Subcutaneous abdominal adipose tissue (tissue), 5 donors: ENCODE measurements around the gene ZNF518A.

Source experiments
- H3K27ac ChIP-seq: one replicate; pipeline ENCODE4 v1.7.0; 2013; ENCODE audit warnings: low read depth, mild to moderate bottlenecking, inconsistent platforms, low read length, moderate library complexity
- H3K27me3 ChIP-seq, 5 donors: one replicate each; pipeline ENCODE4 v1.7.0; 2013; ENCODE audit warnings: low read length in 5 of 5, inconsistent platforms in 1 of 5; ENCODE audit not compliant: control insufficient read depth in 5 of 5, insufficient read depth in 4 of 5
- H3K36me3 ChIP-seq, 5 donors: one replicate each; pipeline ENCODE4 v1.7.0; 2013; ENCODE audit warnings: low read length in 5 of 5; ENCODE audit not compliant: control insufficient read depth in 5 of 5, insufficient read depth in 5 of 5
- H3K4me1 ChIP-seq, 5 donors: one replicate each; pipeline ENCODE4 v1.7.0; 2013; ENCODE audit warnings: low read length in 5 of 5, mild to moderate bottlenecking in 3 of 5, moderate library complexity in 1 of 5; ENCODE audit not compliant: control insufficient read depth in 5 of 5, insufficient read depth in 5 of 5
- H3K4me3 ChIP-seq, 5 donors: one replicate each; pipeline ENCODE4 v1.7.0; 2013; ENCODE audit warnings: low read length in 5 of 5, low read depth in 1 of 5
- H3K9ac ChIP-seq, 5 donors: one replicate each; pipeline ENCODE4 v1.7.0; 2013; ENCODE audit warnings: low read length in 5 of 5, mild to moderate bottlenecking in 4 of 5, moderate library complexity in 3 of 5
- H3K9me3 ChIP-seq, 5 donors: one replicate each; pipeline ENCODE4 v1.7.0; 2013; ENCODE audit warnings: low read length in 5 of 5; ENCODE audit not compliant: control insufficient read depth in 5 of 5
- donor health status: healthy.
- donor health status: healthy.
- donor health status: healthy.
- donor health status: healthy.
- donor health status: healthy.

The ZNF518A gene

DNA sequence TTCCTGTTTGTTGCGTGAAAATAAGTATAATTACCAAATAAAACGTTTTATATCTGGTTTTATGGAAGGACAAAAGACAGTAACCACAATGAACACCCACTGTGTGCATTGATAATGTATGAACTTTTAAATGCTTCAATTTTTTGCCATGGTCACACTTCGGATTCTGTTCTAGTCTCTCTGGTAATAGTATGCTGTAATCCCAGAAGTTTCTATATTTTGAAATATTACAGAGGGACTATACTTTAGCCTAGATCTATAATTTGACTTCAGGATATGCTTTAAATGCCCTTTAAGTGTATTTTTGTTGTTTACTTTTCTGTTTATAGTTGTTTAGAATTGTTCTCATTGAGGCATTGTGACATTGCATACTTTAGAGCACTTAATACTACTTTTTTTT lies 1.5 kb downstream of the ZNF518A start:
- Histone ChIP-seq H3K4me3 (peak overlapping the region in 1 of 5 donors; percentile 98), H3K4me1 (peaks cover 0 to 20% (median 18%) of the 10 kb centered on the region in 5 donors), H3K36me3 (peaks cover 18 to 28% (median 26%) of the 10 kb centered on the region in 5 donors), H3K27me3 (peaks cover 0 to 7% (median 4%) of the 10 kb centered on the region in 5 donors), H3K27ac (no peak overlapping the region), H3K9me3 (peaks cover 0 to 3% (median 0%) of the 10 kb centered on the region in 5 donors), H3K9ac (no peak overlapping the region)

DNA sequence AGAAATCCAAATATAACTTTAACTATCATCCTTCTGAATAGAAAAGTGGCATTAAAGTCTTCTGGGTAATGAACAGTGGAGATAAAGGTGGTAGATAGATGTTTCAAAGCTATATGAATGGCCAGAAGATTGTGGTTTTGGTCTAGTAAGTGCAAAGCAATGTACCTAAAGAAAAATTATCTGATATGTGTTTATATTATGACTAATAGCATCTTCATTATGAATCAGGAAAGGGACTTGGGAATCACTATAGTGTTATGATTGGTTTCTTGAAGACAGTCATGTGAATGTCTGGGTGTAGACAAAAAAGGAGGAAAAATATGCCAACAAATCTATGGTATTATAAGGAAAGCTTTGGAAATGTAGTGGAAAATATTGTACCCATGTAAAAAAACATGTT lies 3.0 kb downstream of the ZNF518A start:
- peaks cover 0 to 3% (median 0%) of the 10 kb centered on the region in 5 donors for H3K9me3 ChIP-seq
- no peak overlapping the region for H3K9ac ChIP-seq
- H3K27me3 ChIP-seq: peaks cover 0 to 2% (median 0%) of the 10 kb centered on the region in 5 donors
- H3K36me3 ChIP-seq: peaks cover 26 to 43% (median 38%) of the 10 kb centered on the region in 5 donors
- no peak overlapping the region for H3K4me3 ChIP-seq
- peaks cover 0 to 20% (median 18%) of the 10 kb centered on the region in 5 donors for H3K4me1 ChIP-seq
- no peak overlapping the region for H3K27ac ChIP-seq

DNA sequence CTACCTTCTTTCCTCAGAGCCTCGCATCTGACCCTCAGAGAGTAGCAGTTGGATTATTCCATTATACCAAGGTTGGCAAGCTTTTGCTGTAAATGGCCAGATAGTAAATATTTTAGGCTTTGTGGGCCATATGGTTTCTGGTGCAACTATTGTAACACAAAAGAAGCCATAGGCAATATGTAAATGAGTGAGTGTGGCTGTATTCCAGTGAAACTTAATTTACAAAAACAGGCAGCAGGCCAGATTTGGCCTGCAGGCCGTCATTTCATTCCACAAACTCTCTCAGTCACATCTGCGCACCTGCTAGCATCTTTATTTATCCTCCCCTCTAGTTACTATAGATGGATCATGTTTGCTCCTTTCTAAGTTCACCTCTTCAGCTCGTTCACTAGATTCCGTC lies 6.7 kb downstream of the ZNF518A start:
- peaks cover 35 to 58% (median 53%) of the 10 kb centered on the region in 5 donors for H3K36me3 ChIP-seq
- no peaks in the 10 kb centered on the region for H3K9me3 ChIP-seq
- no peak overlapping the region for H3K27ac ChIP-seq
- no peaks in the 10 kb centered on the region for H3K27me3 ChIP-seq
- no peak overlapping the region for H3K9ac ChIP-seq
- peaks cover 0 to 2% (median 0%) of the 10 kb centered on the region in 5 donors for H3K4me1 ChIP-seq
- no peak overlapping the region for H3K4me3 ChIP-seq

DNA sequence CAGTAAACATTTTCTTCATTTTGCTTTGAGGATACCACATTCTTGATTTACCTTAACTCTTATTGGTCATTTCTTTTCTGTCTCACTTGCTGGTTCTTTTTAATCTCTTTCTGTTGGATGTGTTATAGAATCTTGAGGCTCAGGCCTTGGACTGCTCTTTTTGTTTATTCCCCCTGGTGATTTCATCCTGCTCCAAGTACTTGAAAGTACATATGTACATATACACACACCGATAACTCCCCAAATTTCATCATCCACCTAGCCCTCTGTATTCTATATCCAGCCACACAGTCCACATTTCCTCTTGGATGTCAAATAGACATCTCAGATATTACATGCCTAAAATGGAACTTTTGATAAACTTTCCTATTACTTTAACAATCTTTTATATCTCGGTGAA lies 7.5 kb downstream of the ZNF518A start:
- H3K9me3 ChIP-seq: no peaks in the 10 kb centered on the region
- H3K27me3 ChIP-seq: no peaks in the 10 kb centered on the region
- peaks cover 37 to 63% (median 55%) of the 10 kb centered on the region in 5 donors for H3K36me3 ChIP-seq

DNA sequence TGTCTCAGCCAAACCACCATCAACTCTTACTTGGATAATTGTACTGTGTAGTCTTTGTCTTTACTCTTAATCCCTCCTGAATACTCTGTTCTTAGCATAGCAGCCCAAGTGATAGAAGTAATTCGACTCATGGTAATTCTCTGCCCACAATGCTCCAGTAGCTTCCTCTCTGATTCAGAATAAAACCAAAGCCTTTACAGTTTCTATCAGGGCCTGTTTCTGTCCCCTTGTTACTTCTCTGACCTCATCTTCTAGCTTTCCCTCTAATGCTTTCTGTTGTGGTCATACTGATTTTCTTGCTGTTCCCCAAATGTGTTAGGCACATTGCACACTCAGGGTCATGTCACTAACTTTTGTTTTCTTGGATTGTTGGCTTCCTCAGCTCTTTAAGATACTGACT lies 8.0 kb downstream of the ZNF518A start:
- Histone ChIP-seq H3K9me3 (no peaks in the 10 kb centered on the region), H3K27ac (no peak overlapping the region), H3K36me3 (peaks cover 39 to 67% (median 54%) of the 10 kb centered on the region in 5 donors), H3K4me3 (no peak overlapping the region), H3K4me1 (no peaks in the 10 kb centered on the region), H3K27me3 (no peaks in the 10 kb centered on the region), H3K9ac (peak overlapping the region in 1 of 5 donors; percentile 5)

More for the DNA sequence above, 7.5 kb downstream of the ZNF518A start:
- Histone ChIP-seq H3K27ac (no peak overlapping the region), H3K9ac (peak overlapping the region in 1 of 5 donors; percentile 5), H3K4me1 (no peaks in the 10 kb centered on the region), H3K4me3 (no peak overlapping the region)

DNA sequence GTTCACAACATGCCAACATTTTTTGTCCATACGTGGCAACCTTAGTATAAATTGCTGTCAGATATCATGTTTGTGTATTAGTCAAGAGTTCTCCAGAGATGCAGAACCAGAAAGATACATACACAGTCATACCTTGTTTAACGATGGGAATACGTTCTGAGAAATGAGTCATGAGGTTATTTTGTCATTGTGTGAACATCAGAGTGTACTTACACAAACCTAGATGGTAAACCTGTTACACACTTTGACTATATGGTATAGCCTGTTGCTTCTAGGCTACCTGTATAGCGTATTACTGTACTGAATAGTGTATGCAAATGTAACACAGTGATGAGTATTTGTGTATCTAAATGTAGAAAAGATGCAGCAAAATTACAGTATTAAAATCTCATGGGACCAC lies 22.3 kb downstream of the ZNF518A start:
- Histone ChIP-seq H3K4me1 (no peaks in the 10 kb centered on the region), H3K4me3 (no peak overlapping the region), H3K36me3 (peaks cover 53 to 70% (median 61%) of the 10 kb centered on the region in 5 donors), H3K27me3 (no peaks in the 10 kb centered on the region), H3K9me3 (no peaks in the 10 kb centered on the region), H3K9ac (no peak overlapping the region), H3K27ac (no peak overlapping the region)

GRCh38 chr10:96153070-96153469 lies 23.0 kb downstream of the ZNF518A start:
- peaks cover 56 to 71% (median 64%) of the 10 kb centered on the region in 5 donors for H3K36me3 ChIP-seq

DNA sequence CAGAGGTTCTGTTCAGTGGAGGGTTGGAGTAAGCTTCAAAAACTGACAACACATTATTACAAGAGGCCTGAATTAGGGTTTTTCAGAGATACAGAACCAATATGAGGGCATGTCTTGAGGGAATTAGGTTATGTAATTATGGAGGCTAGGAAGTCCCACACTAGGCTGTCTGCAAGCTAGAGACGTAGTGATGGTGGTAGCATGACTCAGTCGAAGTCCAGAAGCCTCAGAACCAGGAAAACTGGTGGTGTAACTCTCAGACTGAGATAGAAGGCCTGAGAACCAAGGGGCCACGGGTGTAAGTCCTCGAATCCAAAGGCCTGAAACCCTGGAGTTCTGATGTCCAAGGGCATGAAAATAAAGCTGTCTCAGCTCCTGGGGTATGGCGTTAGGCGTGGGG lies 35.6 kb downstream of the ZNF518A start:
- H3K9me3 ChIP-seq: peaks cover 6 to 23% (median 14%) of the 10 kb centered on the region in 5 donors
- H3K4me1 ChIP-seq: no peaks in the 10 kb centered on the region
- H3K4me3 ChIP-seq: no peak overlapping the region
- H3K27ac ChIP-seq: no peak overlapping the region
- H3K9ac ChIP-seq: no peak overlapping the region
- H3K27me3 ChIP-seq: no peaks in the 10 kb centered on the region
- peaks cover 0 to 14% (median 0%) of the 10 kb centered on the region in 5 donors for H3K36me3 ChIP-seq

More at GRCh38 chr10:96153070-96153469, 23.0 kb downstream of the ZNF518A start:
- H3K4me1 ChIP-seq: no peaks in the 10 kb centered on the region
- no peak overlapping the region for H3K9ac ChIP-seq
- no peak overlapping the region for H3K27ac ChIP-seq
- H3K27me3 ChIP-seq: no peaks in the 10 kb centered on the region
- H3K4me3 ChIP-seq: no peak overlapping the region
- no peaks in the 10 kb centered on the region for H3K9me3 ChIP-seq

DNA sequence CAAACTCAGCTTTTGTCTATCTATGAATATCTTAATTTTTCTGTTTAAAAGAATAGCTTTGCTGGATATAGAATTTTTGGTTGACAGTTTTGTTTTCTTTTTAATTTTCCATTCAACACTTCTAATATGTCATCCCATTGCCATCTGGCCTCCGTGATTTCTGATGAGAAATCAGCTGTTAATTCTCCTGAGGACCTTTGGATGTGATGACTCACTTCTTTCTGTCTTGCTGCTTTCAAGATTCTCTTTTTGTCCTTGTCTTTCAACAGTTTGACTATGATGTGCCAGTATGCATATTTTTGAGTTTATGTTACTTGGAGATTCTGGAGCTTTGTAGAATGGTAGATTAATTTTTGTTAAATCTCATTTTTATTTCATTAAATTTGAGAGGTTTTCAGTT lies 38.4 kb downstream of the ZNF518A start:
- Histone ChIP-seq H3K9ac (no peak overlapping the region), H3K9me3 (peaks cover 8 to 35% (median 21%) of the 10 kb centered on the region in 5 donors), H3K4me3 (no peak overlapping the region), H3K27ac (no peak overlapping the region), H3K27me3 (no peaks in the 10 kb centered on the region), H3K4me1 (no peaks in the 10 kb centered on the region), H3K36me3 (no peaks in the 10 kb centered on the region)

- Histone ChIP-seq H3K27me3 (no peaks in the 10 kb centered on the region), H3K27ac (no peak overlapping the region), H3K4me1 (no peaks in the 10 kb centered on the region), H3K36me3 (no peaks in the 10 kb centered on the region), H3K4me3 (no peak overlapping the region), H3K9ac (no peak overlapping the region), H3K9me3 (peaks cover 8 to 41% (median 22%) of the 10 kb centered on the region in 5 donors)
Measured at GRCh38 chr10:96170230-96170629, 40.1 kb downstream of the ZNF518A start.
